Smooth muscle cell (in vitro differentiated cells): Measurements from ENCODE around the gene ATM. TPM values are rescaled to one million over a fixed set of nuclear protein-coding genes. Genes with fewer than 3 reads are reported as not detected.

Experiments used
- DNase-seq: peaks from one replicate; lab custom pipeline; 2025; ENCODE audit not compliant: unreplicated experiment; lab: John Stamatoyannopoulos, UW
- H2AFZ ChIP-seq: fragments of 200-600 bp; sonication (generic); 2 replicates; pipeline ENCODE4 v1.6.0; 2016; ENCODE audit warnings: antibody characterized with exemption, low read depth, mild to moderate bottlenecking
- H3F3A ChIP-seq: fragments of 200-600 bp; sonication (generic); 2 replicates; pipeline ENCODE4 v1.6.0; 2017; ENCODE audit warnings: antibody characterized with exemption, low read depth
- H3K27ac ChIP-seq: fragments of 200-600 bp; sonication (generic); 2 replicates; pipeline ENCODE4 v1.5.1; 2016; ENCODE audit warnings: low read depth, mild to moderate bottlenecking
- H3K27me3 ChIP-seq: fragments of 200-600 bp; sonication (generic); 2 replicates; pipeline ENCODE4 v1.6.1; 2016; ENCODE audit warnings: low read depth, mild to moderate bottlenecking
- H3K36me3 ChIP-seq: fragments of 200-600 bp; sonication (generic); 2 replicates; pipeline ENCODE4 v1.5.1; 2016; ENCODE audit warnings: low read depth
- H3K4me1 ChIP-seq: fragments of 200-600 bp; sonication (generic); 2 replicates; pipeline ENCODE4 v1.5.1; 2016; ENCODE audit warnings: low read depth
- H3K4me2 ChIP-seq: fragments of 200-600 bp; sonication (generic); 2 replicates; pipeline ENCODE4 v1.6.0; 2016; ENCODE audit warnings: mild to moderate bottlenecking
- H3K4me3 ChIP-seq: fragments of 200-600 bp; sonication (generic); 2 replicates; pipeline ENCODE4 v1.5.1; 2016; ENCODE audit warnings: mild to moderate bottlenecking
- H3K79me2 ChIP-seq: fragments of 200-600 bp; sonication (generic); 2 replicates; pipeline ENCODE4 v1.6.0; 2016; ENCODE audit warnings: low read depth, mild to moderate bottlenecking
- H3K9ac ChIP-seq: fragments of 200-600 bp; sonication (generic); 2 replicates; pipeline ENCODE4 v1.6.0; 2016; ENCODE audit warnings: low read depth
- H3K9me3 ChIP-seq: fragments of 200-600 bp; sonication (generic); replicated peaks from 2 replicates; pipeline ENCODE4 v1.5.1; 2016; ENCODE audit warnings: low read depth
- H4K20me1 ChIP-seq: fragments of 200-600 bp; sonication (generic); 2 replicates; pipeline ENCODE4 v1.6.0; 2016; ENCODE audit warnings: low read depth
- CTCF ChIP-seq: fragments of 200-600 bp; sonication (generic); IDR thresholded peaks from 2 replicates; pipeline ENCODE4 v1.5.1; 2017; ENCODE audit warnings: borderline replicate concordance, mild to moderate bottlenecking, antibody characterized with exemption; ENCODE audit not compliant: insufficient read depth, poor library complexity, severe bottlenecking
- WGBS: methylation state at CpG from one replicate; pipeline ENCODE4 v1.1.7; 2016; ENCODE audit warnings: low lambda C conversion rate; 5-methylcytosine and 5-hydroxymethylcytosine counted together
- polyA plus RNA-seq: library from polyadenylated mRNA; unstranded; fragments of >200 nt; fragmentation: Nextera tagmentation; extraction: Ambion mirVana; gene quantifications from 2 replicates; pipeline ENCODE4 v1.2.1, GENCODE V29; 2016
- total RNA-seq: library from RNA; depleted of rRNA; stranded (reverse); fragments of >200 nt; gene quantifications from 2 replicates; pipeline ENCODE4 v1.2.3, GENCODE V29; 2014

The ATM gene
- total and polyA plus RNA-seq, 2 experiments from 2014 or later: 7.6 to 64.6 TPM

- 100% methylated on average over 2 of the region's 2 CpGs for WGBS
- no peaks in the 10 kb centered on the region for H3K27me3 ChIP-seq
- TF ChIP-seq CTCF: no peak
- H3K4me1 ChIP-seq: no peaks in the 10 kb centered on the region
- no peak overlapping the region for H3K9ac ChIP-seq
- no peaks in the 10 kb centered on the region for H3K9me3 ChIP-seq
- no peak overlapping the region for H3K4me2 ChIP-seq
- H4K20me1 ChIP-seq: peaks cover 46% of the 10 kb centered on the region
- H3F3A ChIP-seq: no peaks in the 10 kb centered on the region
- no peak for DNase-seq
- no peak overlapping the region for H3K27ac ChIP-seq
- H3K36me3 ChIP-seq: peaks cover 4% of the 10 kb centered on the region
- H2AFZ ChIP-seq: no peak overlapping the region
- peaks cover 86% of the 10 kb centered on the region for H3K79me2 ChIP-seq
- no peak overlapping the region for H3K4me3 ChIP-seq
These were observed 9.1 kb upstream of the ATM start for GRCh38 chr11:108213784-108214183.

GRCh38 chr11:108216988-108217387, 5.9 kb upstream of the ATM start:
- no peak overlapping the region for H3K4me2 ChIP-seq
- H2AFZ ChIP-seq: no peak overlapping the region
- H3K4me1 ChIP-seq: peaks cover 11% of the 10 kb centered on the region
- H3K27me3 ChIP-seq: no peaks in the 10 kb centered on the region
- WGBS: 90% methylated on average over 4 of the region's 4 CpGs
- H3K4me3 ChIP-seq: no peak overlapping the region
- no peak overlapping the region for H3K9ac ChIP-seq
- peaks cover 56% of the 10 kb centered on the region for H4K20me1 ChIP-seq
- TF ChIP-seq CTCF: no peak
- peaks cover 87% of the 10 kb centered on the region for H3K79me2 ChIP-seq
- H3K9me3 ChIP-seq: no peaks in the 10 kb centered on the region
- no peak overlapping the region for H3K27ac ChIP-seq
- H3K36me3 ChIP-seq: no peaks in the 10 kb centered on the region
- no peak for DNase-seq
- no peaks in the 10 kb centered on the region for H3F3A ChIP-seq

GRCh38 chr11:108218455-108218854, 4.4 kb upstream of the ATM start:
- H3F3A ChIP-seq: peaks cover 3% of the 10 kb centered on the region
- no peak for DNase-seq
- WGBS: 95% methylated on average over 2 of the region's 2 CpGs

More at GRCh38 chr11:108218455-108218854, 4.4 kb upstream of the ATM start:
- Histone ChIP-seq H2AFZ (no peak overlapping the region), H3K4me1 (peaks cover 11% of the 10 kb centered on the region), H3K27ac (no peak overlapping the region), H3K27me3 (no peaks in the 10 kb centered on the region), H3K9me3 (no peaks in the 10 kb centered on the region), H4K20me1 (peaks cover 56% of the 10 kb centered on the region), H3K4me3 (no peak overlapping the region), H3K4me2 (no peak overlapping the region), H3K36me3 (no peaks in the 10 kb centered on the region), H3K9ac (no peak overlapping the region), H3K79me2 (peaks cover 72% of the 10 kb centered on the region)
- TF ChIP-seq CTCF: no peak
